ENCODE data around the gene PAIP1. TPM values are rescaled to one million over a fixed set of nuclear protein-coding genes. Genes with fewer than 3 reads are reported as not detected.
"Not testable (repeated sequence)": the region's sequence is repeated elsewhere in the genome, so short reads cannot be mapped to it uniquely, and the experiment has no call there.

Gene PAIP1
- total RNA-seq: 62.6 TPM

- Histone ChIP-seq H3K36me3 (ENCODE audit: control insufficient read depth in 3 of 3, insufficient read depth in 3 of 3, low read length in 3 of 3) (peaks cover 0 to 17% (median 11%) of the 10 kb centered on the region in 3 donors), H3K27ac (ENCODE audit: low read depth, low read length) (peak within 1 kb of the TSS; percentile 86), H3K4me3 (ENCODE audit: low read length in 3 of 3) (peak within 1 kb of the TSS; percentile 82 to 96 (median 84)), H3K27me3 (ENCODE audit: control insufficient read depth in 3 of 3, insufficient read depth in 3 of 3, low read length in 3 of 3) (no peaks in the 10 kb centered on the region), H3K9ac (ENCODE audit: low read depth in 1 of 3, low read length in 3 of 3) (peak within 1 kb of the TSS; percentile 88 to 89 (median 89)), H3K4me1 (ENCODE audit: control insufficient read depth in 3 of 3, insufficient read depth in 3 of 3, low read length in 3 of 3) (peaks cover 24 to 27% (median 25%) of the 10 kb centered on the region in 3 donors), H3K9me3 (ENCODE audit: control insufficient read depth in 3 of 3, low read length in 3 of 3) (no peaks in the 10 kb centered on the region)
Observed at GRCh38 chr5:43556857-43557542, at the start of gene PAIP1. Gene PAIP1 (minus strand): TSS chr5:43557077. CDS start chr5:43556846, 231 bp downstream.

DNA sequence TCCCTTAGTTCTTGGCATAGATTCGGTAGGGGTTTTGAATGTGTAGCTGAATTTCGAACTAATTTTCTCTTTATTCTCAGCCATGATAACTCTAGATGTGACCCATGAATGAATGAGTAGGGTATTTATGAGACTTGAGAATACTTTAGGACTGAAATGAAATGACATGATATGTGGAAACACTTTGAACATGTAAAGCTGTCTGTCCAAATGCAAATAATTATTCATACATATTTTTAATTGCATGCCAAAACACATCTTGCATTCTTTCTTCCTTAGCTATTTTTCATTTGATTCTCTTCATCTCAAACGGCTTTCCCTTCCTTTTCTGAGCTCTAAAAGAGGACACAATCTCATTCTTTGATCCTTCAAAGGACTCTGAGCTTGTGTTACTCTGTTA, 49.5 kb upstream of the PAIP1 start:
- H3K9ac ChIP-seq (ENCODE audit: low read depth in 1 of 3, low read length in 3 of 3): no peak overlapping the region
- no peak overlapping the region for H3K27ac ChIP-seq (ENCODE audit: low read depth, low read length)
- H3K36me3 ChIP-seq (ENCODE audit: control insufficient read depth in 3 of 3, insufficient read depth in 3 of 3, low read length in 3 of 3): peaks cover 6 to 15% (median 11%) of the 10 kb centered on the region in 3 donors
- peaks cover 18 to 26% (median 23%) of the 10 kb centered on the region in 3 donors for H3K4me1 ChIP-seq (ENCODE audit: control insufficient read depth in 3 of 3, insufficient read depth in 3 of 3, low read length in 3 of 3)
- no peak overlapping the region for H3K4me3 ChIP-seq (ENCODE audit: low read length in 3 of 3)
- H3K27me3 ChIP-seq (ENCODE audit: control insufficient read depth in 3 of 3, insufficient read depth in 3 of 3, low read length in 3 of 3): no peaks in the 10 kb centered on the region
- H3K9me3 ChIP-seq (ENCODE audit: control insufficient read depth in 3 of 3, low read length in 3 of 3): no peaks in the 10 kb centered on the region

DNA sequence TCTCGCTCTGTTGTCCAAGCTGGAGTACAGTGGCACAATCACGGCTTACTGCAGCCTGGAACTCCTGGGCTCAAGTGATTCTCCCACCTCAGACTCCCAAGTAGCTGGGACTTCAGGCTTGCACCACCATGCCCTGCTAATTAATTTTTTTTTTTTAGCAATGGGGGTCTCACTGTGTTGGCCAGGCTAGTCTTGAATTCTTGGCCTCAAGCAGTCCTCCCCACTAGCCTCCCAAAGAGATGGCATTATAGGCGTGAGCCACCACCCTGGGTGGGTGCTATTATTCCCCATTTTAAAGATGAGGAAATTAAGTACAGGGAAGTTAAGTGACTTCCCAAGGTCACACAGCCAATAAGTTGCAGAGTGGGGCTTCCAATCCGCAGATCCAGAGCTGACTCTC, 47.8 kb upstream of the PAIP1 start:
- H3K36me3 ChIP-seq (ENCODE audit: control insufficient read depth in 3 of 3, insufficient read depth in 3 of 3, low read length in 3 of 3): peaks cover 2 to 8% (median 4%) of the 10 kb centered on the region in 3 donors
- peak overlapping the region; percentile 84 to 95 (median 90) for H3K4me3 ChIP-seq (ENCODE audit: low read length in 3 of 3)
- H3K9me3 ChIP-seq (ENCODE audit: control insufficient read depth in 3 of 3, low read length in 3 of 3): no peaks in the 10 kb centered on the region
- peak overlapping the region; percentile 96 to 100 (median 98) for H3K9ac ChIP-seq (ENCODE audit: low read depth in 1 of 3, low read length in 3 of 3)
- H3K27ac ChIP-seq (ENCODE audit: low read depth, low read length): peak overlapping the region; percentile 98
- peaks cover 18 to 25% (median 24%) of the 10 kb centered on the region in 3 donors for H3K4me1 ChIP-seq (ENCODE audit: control insufficient read depth in 3 of 3, insufficient read depth in 3 of 3, low read length in 3 of 3)
- no peaks in the 10 kb centered on the region for H3K27me3 ChIP-seq (ENCODE audit: control insufficient read depth in 3 of 3, insufficient read depth in 3 of 3, low read length in 3 of 3)

- Histone ChIP-seq H3K4me1 (ENCODE audit: control insufficient read depth in 3 of 3, insufficient read depth in 3 of 3, low read length in 3 of 3) (peaks cover 22 to 29% (median 28%) of the 10 kb centered on the region in 3 donors), H3K9me3 (ENCODE audit: control insufficient read depth in 3 of 3, low read length in 3 of 3) (no peaks in the 10 kb centered on the region), H3K27ac (ENCODE audit: low read depth, low read length) (peak overlapping the region; percentile 98), H3K27me3 (ENCODE audit: control insufficient read depth in 3 of 3, insufficient read depth in 3 of 3, low read length in 3 of 3) (no peaks in the 10 kb centered on the region), H3K4me3 (ENCODE audit: low read length in 3 of 3) (peak overlapping the region; percentile 84 to 95 (median 90)), H3K36me3 (ENCODE audit: control insufficient read depth in 3 of 3, insufficient read depth in 3 of 3, low read length in 3 of 3) (peaks cover 0 to 7% (median 0%) of the 10 kb centered on the region in 3 donors), H3K9ac (ENCODE audit: low read depth in 1 of 3, low read length in 3 of 3) (peak overlapping the region; percentile 96 to 100 (median 98))
Observed at GRCh38 chr5:43603344-43604217, 46.7 kb upstream of the PAIP1 start.

- Histone ChIP-seq H3K9me3 (ENCODE audit: control insufficient read depth in 3 of 3, low read length in 3 of 3) (no peaks in the 10 kb centered on the region), H3K27ac (ENCODE audit: low read depth, low read length) (peak within 1 kb of the TSS; percentile 98), H3K36me3 (ENCODE audit: control insufficient read depth in 3 of 3, insufficient read depth in 3 of 3, low read length in 3 of 3) (peaks cover 0 to 5% (median 0%) of the 10 kb centered on the region in 3 donors), H3K4me1 (ENCODE audit: control insufficient read depth in 3 of 3, insufficient read depth in 3 of 3, low read length in 3 of 3) (peaks cover 22 to 29% (median 28%) of the 10 kb centered on the region in 3 donors), H3K9ac (ENCODE audit: low read depth in 1 of 3, low read length in 3 of 3) (peak within 1 kb of the TSS; percentile 96 to 100 (median 98)), H3K27me3 (ENCODE audit: control insufficient read depth in 3 of 3, insufficient read depth in 3 of 3, low read length in 3 of 3) (no peaks in the 10 kb centered on the region), H3K4me3 (ENCODE audit: low read length in 3 of 3) (peak within 1 kb of the TSS; percentile 84 to 95 (median 90))
Observed at GRCh38 chr5:43602461-43603343, 45.8 kb upstream of the PAIP1 start, which contains the start of gene NNT. Gene NNT (plus strand): TSS chr5:43603180. CDS start chr5:43609196, 6,016 bp downstream.

DNA sequence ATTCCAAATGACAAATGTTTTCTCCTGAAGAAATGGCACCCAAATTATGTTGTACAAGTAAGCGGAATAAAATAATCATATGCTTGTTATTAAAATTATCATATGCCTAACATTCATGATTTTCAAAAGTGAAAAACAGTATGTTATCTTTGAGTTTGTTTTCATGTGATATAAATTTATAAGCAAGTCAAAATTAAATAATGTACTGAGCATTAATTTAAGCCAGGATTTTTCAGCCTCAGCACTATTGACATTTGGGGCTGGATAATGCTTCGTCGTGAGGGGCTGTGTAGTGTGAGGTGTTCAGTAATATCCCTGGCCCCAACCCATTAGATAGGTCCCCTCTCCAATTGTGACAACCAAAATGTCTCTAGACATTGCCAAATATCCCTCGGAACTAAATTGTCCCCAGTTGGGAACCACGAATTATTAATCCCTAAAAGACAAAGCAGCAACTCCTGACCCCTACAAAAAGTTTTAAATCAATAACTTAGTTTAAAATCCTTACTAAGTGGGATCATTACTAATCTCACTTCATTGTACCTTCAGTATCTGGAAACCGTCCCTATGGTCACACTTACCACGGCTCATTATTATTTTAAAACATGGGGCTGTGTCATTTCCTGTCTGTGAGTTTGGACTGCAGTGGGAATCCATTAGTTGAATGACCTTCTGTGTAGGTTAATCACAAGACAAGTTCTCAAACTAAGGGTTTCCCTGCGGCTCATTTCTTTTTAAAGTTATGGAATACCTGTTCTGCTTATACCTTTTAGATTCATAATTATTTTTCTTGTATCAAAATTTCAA, 44.8 kb upstream of the PAIP1 start:
- Histone ChIP-seq H3K36me3 (ENCODE audit: control insufficient read depth in 3 of 3, insufficient read depth in 3 of 3, low read length in 3 of 3) (peaks cover 0 to 5% (median 0%) of the 10 kb centered on the region in 3 donors), H3K27me3 (ENCODE audit: control insufficient read depth in 3 of 3, insufficient read depth in 3 of 3, low read length in 3 of 3) (no peaks in the 10 kb centered on the region), H3K27ac (ENCODE audit: low read depth, low read length) (peak overlapping the region; percentile 98), H3K9me3 (ENCODE audit: control insufficient read depth in 3 of 3, low read length in 3 of 3) (no peaks in the 10 kb centered on the region), H3K9ac (ENCODE audit: low read depth in 1 of 3, low read length in 3 of 3) (peak overlapping the region; percentile 96 to 100 (median 98)), H3K4me3 (ENCODE audit: low read length in 3 of 3) (peak overlapping the region; percentile 84 to 95 (median 90)), H3K4me1 (ENCODE audit: control insufficient read depth in 3 of 3, insufficient read depth in 3 of 3, low read length in 3 of 3) (peaks cover 16 to 29% (median 25%) of the 10 kb centered on the region in 3 donors)

GRCh38 chr5:43598927-43599326, 42.0 kb upstream of the PAIP1 start:
- not testable (repeated sequence) for H3K27ac ChIP-seq (ENCODE audit: low read depth, low read length); H3K9me3 ChIP-seq (ENCODE audit: control insufficient read depth in 3 of 3, low read length in 3 of 3); H3K9ac ChIP-seq (ENCODE audit: low read depth in 1 of 3, low read length in 3 of 3); H3K4me3 ChIP-seq (ENCODE audit: low read length in 3 of 3); H3K36me3 ChIP-seq (ENCODE audit: control insufficient read depth in 3 of 3, insufficient read depth in 3 of 3, low read length in 3 of 3); H3K27me3 ChIP-seq (ENCODE audit: control insufficient read depth in 3 of 3, insufficient read depth in 3 of 3, low read length in 3 of 3)
- H3K4me1 ChIP-seq (ENCODE audit: control insufficient read depth in 3 of 3, insufficient read depth in 3 of 3, low read length in 3 of 3): peaks cover 8 to 15% (median 15%) of the 10 kb centered on the region in 3 donors

- H3K4me1 ChIP-seq (ENCODE audit: control insufficient read depth in 3 of 3, insufficient read depth in 3 of 3, low read length in 3 of 3): no peaks in the 10 kb centered on the region
Observed at GRCh38 chr5:43592363-43592762, 35.5 kb upstream of the PAIP1 start.

More at GRCh38 chr5:43592363-43592762, 35.5 kb upstream of the PAIP1 start:
- no peak overlapping the region for H3K4me3 ChIP-seq (ENCODE audit: low read length in 3 of 3)
- no peaks in the 10 kb centered on the region for H3K27me3 ChIP-seq (ENCODE audit: control insufficient read depth in 3 of 3, insufficient read depth in 3 of 3, low read length in 3 of 3)
- peaks cover 0 to 5% (median 0%) of the 10 kb centered on the region in 3 donors for H3K36me3 ChIP-seq (ENCODE audit: control insufficient read depth in 3 of 3, insufficient read depth in 3 of 3, low read length in 3 of 3)
- H3K9ac ChIP-seq (ENCODE audit: low read depth in 1 of 3, low read length in 3 of 3): no peak overlapping the region
- no peak overlapping the region for H3K27ac ChIP-seq (ENCODE audit: low read depth, low read length)
- H3K9me3 ChIP-seq (ENCODE audit: control insufficient read depth in 3 of 3, low read length in 3 of 3): no peaks in the 10 kb centered on the region
